MM.1S (cell line): ENCODE measurements around the gene GATA5.

Source experiments
- DNase-seq: peaks from one replicate; pipeline ENCODE4 v3.0.0-alpha.2; 2015
- H2AFZ ChIP-seq: fragments of 300-600 bp; sonication (generic); 2 replicates; pipeline ENCODE4 v1.6.0; 2016; ENCODE audit warnings: antibody characterized with exemption, low read length
- H3F3A ChIP-seq: fragments of 300-600 bp; sonication (generic); 2 replicates; pipeline ENCODE4 v1.6.1; 2016; ENCODE audit warnings: mild to moderate bottlenecking, antibody characterized with exemption, low read length, moderate library complexity, mixed read lengths; ENCODE audit not compliant: insufficient read depth
- H3K27ac ChIP-seq: fragments of 300-600 bp; sonication (generic); 2 replicates; pipeline ENCODE4 v1.5.1; 2016; ENCODE audit warnings: mild to moderate bottlenecking, low read length
- H3K27me3 ChIP-seq: fragments of 300-600 bp; sonication (generic); replicated peaks from 2 replicates; pipeline ENCODE4 v1.6.0; 2016; ENCODE audit warnings: low read length; ENCODE audit not compliant: insufficient read depth
- H3K36me3 ChIP-seq: fragments of 300-600 bp; sonication (generic); replicated peaks from 2 replicates; pipeline ENCODE4 v1.6.1; 2016; ENCODE audit warnings: mild to moderate bottlenecking, low read length, mixed read lengths; ENCODE audit not compliant: insufficient read depth
- H3K4me1 ChIP-seq: fragments of 300-600 bp; sonication (generic); 2 replicates; pipeline ENCODE4 v1.6.1; 2016; ENCODE audit warnings: low read length, mixed read lengths
- H3K4me2 ChIP-seq: fragments of 300-600 bp; sonication (generic); 2 replicates; pipeline ENCODE4 v1.6.0; 2016; ENCODE audit warnings: low read depth, low read length
- H3K4me3 ChIP-seq: fragments of 300-600 bp; sonication (generic); 2 replicates; pipeline ENCODE4 v1.5.1; 2016; ENCODE audit warnings: low read length, mixed read lengths
- H3K79me2 ChIP-seq: fragments of 300-600 bp; sonication (generic); 2 replicates; pipeline ENCODE4 v1.6.1; 2016; ENCODE audit warnings: mixed run types, low read length, mixed read lengths
- H3K9ac ChIP-seq: fragments of 300-600 bp; sonication (generic); 2 replicates; pipeline ENCODE4 v1.6.1; 2016; ENCODE audit warnings: low read length, mixed read lengths
- H3K9me2 ChIP-seq: fragments of 300-600 bp; sonication (generic); replicated peaks from 2 replicates; pipeline ENCODE4 v1.6.1; 2016; ENCODE audit warnings: mild to moderate bottlenecking, low read length, mixed read lengths; ENCODE audit not compliant: insufficient read depth
- H3K9me3 ChIP-seq: fragments of 300-600 bp; sonication (generic); replicated peaks from 2 replicates; pipeline ENCODE4 v1.6.1; 2016; ENCODE audit warnings: mild to moderate bottlenecking, low read length, mixed read lengths; ENCODE audit not compliant: insufficient read depth
- H4K20me1 ChIP-seq: fragments of 300-600 bp; sonication (generic); 2 replicates; pipeline ENCODE4 v1.6.1; 2016; ENCODE audit warnings: mild to moderate bottlenecking, low read length, moderate library complexity, mixed read lengths; ENCODE audit not compliant: insufficient read depth
- CTCF ChIP-seq: fragments of 300-600 bp; sonication (generic); IDR thresholded peaks from 2 replicates; pipeline ENCODE4 v1.5.1; 2016; ENCODE audit warnings: antibody characterized with exemption, low read length, mixed read lengths
- EZH2 ChIP-seq: fragments of 300-600 bp; sonication (generic); optimal IDR thresholded peaks from 2 replicates; pipeline ENCODE3; 2017; ENCODE audit warnings: low read depth, mild to moderate bottlenecking, antibody characterized with exemption, low read length, mixed read lengths
- EZH2phosphoT487 ChIP-seq: fragments of 300-600 bp; sonication (generic); IDR thresholded peaks from 2 replicates; pipeline ENCODE4 v1.6.1; 2018; ENCODE audit warnings: antibody characterized with exemption, low read length

The GATA5 gene

GRCh38 chr20:62513991-62514390, 38.2 kb upstream of the GATA5 start:
- Histone ChIP-seq H2AFZ (no peak overlapping the region), H3K9me2 (no peaks in the 10 kb centered on the region), H3K9ac (no peak overlapping the region), H3K27ac (no peak overlapping the region), H3K4me1 (no peaks in the 10 kb centered on the region), H3K79me2 (no peaks in the 10 kb centered on the region), H3F3A (no peaks in the 10 kb centered on the region), H3K27me3 (peaks cover 79% of the 10 kb centered on the region), H4K20me1 (no peaks in the 10 kb centered on the region), H3K4me3 (no peak overlapping the region), H3K9me3 (no peaks in the 10 kb centered on the region), H3K36me3 (no peaks in the 10 kb centered on the region), H3K4me2 (no peak overlapping the region)
- no peak for DNase-seq
- TF ChIP-seq CTCF (no peak), EZH2 (no peak), EZH2phosphoT487 (no peak)

GRCh38 chr20:62511915-62512610, 36.3 kb upstream of the GATA5 start:
- TF ChIP-seq EZH2, result no peak
- no peak for TF ChIP-seq EZH2phosphoT487
- TF ChIP-seq CTCF, result no peak
- no peak overlapping the region for H3K4me3 ChIP-seq
- no peaks in the 10 kb centered on the region for H3K79me2 ChIP-seq
- no peaks in the 10 kb centered on the region for H3K9me3 ChIP-seq
- no peaks in the 10 kb centered on the region for H4K20me1 ChIP-seq
- no peak for DNase-seq
- no peak overlapping the region for H2AFZ ChIP-seq
- H3K4me1 ChIP-seq, result no peaks in the 10 kb centered on the region
- H3K9ac ChIP-seq, result no peak overlapping the region
- no peaks in the 10 kb centered on the region for H3K9me2 ChIP-seq
- H3K4me2 ChIP-seq, result no peak overlapping the region
- H3K27ac ChIP-seq, result no peak overlapping the region
- peaks cover 66% of the 10 kb centered on the region for H3K27me3 ChIP-seq
- H3K36me3 ChIP-seq, result no peaks in the 10 kb centered on the region
- no peaks in the 10 kb centered on the region for H3F3A ChIP-seq

- H3K27ac ChIP-seq, result no peak overlapping the region
- no peaks in the 10 kb centered on the region for H4K20me1 ChIP-seq
- peaks cover 66% of the 10 kb centered on the region for H3K27me3 ChIP-seq
- TF ChIP-seq EZH2 (no peak), CTCF (no peak), EZH2phosphoT487 (no peak)
- H3K4me1 ChIP-seq, result no peaks in the 10 kb centered on the region
- no peaks in the 10 kb centered on the region for H3K9me3 ChIP-seq
- no peak for DNase-seq
- H2AFZ ChIP-seq, result no peak overlapping the region
- H3K4me2 ChIP-seq, result no peak overlapping the region
- no peaks in the 10 kb centered on the region for H3K36me3 ChIP-seq
- no peaks in the 10 kb centered on the region for H3K79me2 ChIP-seq
- H3K9ac ChIP-seq, result no peak overlapping the region
- no peaks in the 10 kb centered on the region for H3F3A ChIP-seq
- H3K9me2 ChIP-seq, result no peaks in the 10 kb centered on the region
- H3K4me3 ChIP-seq, result no peak overlapping the region
Measured at GRCh38 chr20:62511300-62511914, 35.6 kb upstream of the GATA5 start.
